Heart right ventricle (tissue), 16 donors: ENCODE measurements around the gene NIPBL. TPM values are rescaled to one million over a fixed set of nuclear protein-coding genes. Genes with fewer than 3 reads are reported as not detected.

ENCODE experiments used
- ATAC-seq, 8 donors: fragments of 200-7000 bp; cut with Tn5 transposase; one replicate each; pipeline ENCODE4 v1.9.1; 2020; ENCODE audit warnings: mild to moderate bottlenecking in 8 of 8, moderate library complexity in 8 of 8, moderate number of reproducible peaks in 1 of 8
- DNase-seq, 2 donors: peaks; one replicate each; pipeline ENCODE4 v3.0.0-alpha.2; 2020
- H3K27ac ChIP-seq, 10 donors: fragments of 200-600 bp; sonication (generic) in 2 of 10; one replicate each; pipeline versions ENCODE4 v1.5.0 to v1.8.0; 2020 to 2022; ENCODE audit warnings: mild to moderate bottlenecking in 3 of 10
- H3K27me3 ChIP-seq, 7 donors: fragments of 200-600 bp; one replicate each; pipeline ENCODE4 v1.8.0; 2021 to 2022; ENCODE audit warnings: mild to moderate bottlenecking in 2 of 7
- H3K36me3 ChIP-seq, 9 donors: fragments of 200-600 bp; sonication (generic) in 1 of 9; one replicate each; pipeline versions ENCODE4 v1.5.0 to v1.8.0; 2020 to 2022; ENCODE audit warnings: mild to moderate bottlenecking in 2 of 9
- H3K4me1 ChIP-seq, 9 donors: fragments of 200-600 bp; sonication (generic) in 1 of 9; one replicate each; pipeline versions ENCODE4 v1.5.0 to v1.8.0; 2020 to 2022; ENCODE audit warnings: mild to moderate bottlenecking in 4 of 9
- H3K4me3 ChIP-seq, 10 donors: fragments of 200-600 bp; sonication (generic) in 2 of 10; one replicate each; pipeline versions ENCODE4 v1.5.0 to v1.8.0; 2020 to 2022; ENCODE audit warnings: mild to moderate bottlenecking in 7 of 10, moderate library complexity in 2 of 10
- H3K9me3 ChIP-seq, 11 donors: fragments of 200-600 bp in 10 of 11; sonication (generic) in 2 of 11; one replicate each; pipeline versions ENCODE4 v1.5.0 to v1.8.0; 2013 to 2022; ENCODE audit warnings: mild to moderate bottlenecking in 2 of 11, control low read depth in 1 of 11, moderate library complexity in 1 of 11
- CTCF ChIP-seq, 9 donors: fragments of 200-600 bp; sonication (generic) in 2 of 9; IDR thresholded peaks; one replicate each; pipeline versions ENCODE4 v1.5.0 to v1.8.0; 2021 to 2022; ENCODE audit warnings: antibody characterized with exemption in 9 of 9, mild to moderate bottlenecking in 5 of 9, moderate library complexity in 1 of 9
- WGBS, 2 donors: extraction: QIAGEN DNeasy Blood & Tissue Kit; methylation state at CpG; one replicate each; pipeline ENCODE4 v1.1.7; 2013; ENCODE audit warnings: inconsistent platforms in 1 of 2; 5-methylcytosine and 5-hydroxymethylcytosine counted together
- intact Hi-C, 10 donors: fragments of 100-400 bp; cut with DNase I; formaldehyde crosslinking; loops; one replicate each; pipeline versions ENCODE4 v1.11.1 to v1.14.2; 2022
- polyA plus RNA-seq, 2 donors: library from polyadenylated mRNA; stranded (reverse); fragments of 200-250 nt; gene quantifications; one replicate each; pipeline ENCODE4 v1.2.3, GENCODE V29; 2013
- total RNA-seq, 10 donors: library from RNA; stranded (reverse); fragmentation: NEBNext Ultra II Directional in 3 of 10; extraction: Animal tissue kit (Norgen Biotek cat#: 25700) in 3 of 10; gene quantifications; one replicate each; pipeline versions ENCODE4 v1.2.1 to v1.2.4, GENCODE V29; 2021 to 2023
- donor health status: Arrhythmogenic right ventricular cardiomyopathy.
- donor health status: ischemic (EF 13 %, LVEDD 7.1; RV severe dilation, severe dysfunction).
- donor health status: healthy with polysubstance abuse.
- donor health status: DM: no; HTN: yes; CAD: no.
- donor health status: DM: no; HTN: no; CAD: no.
- donor health status: ischemic (EF 25% LVEDD 6.9; RV normal size, moderate dysfunction).
- donor health status: ischemic (EF 25% LVEDD 5.7; RV mildly dilated, moderate dysfunction).
- donor health status: healthy.
- donor health status: DM: yes; HTN: yes; CAD: no.
- donor health status: Ischemic cardiomyopathy.
- donor health status: ischemic (EF 35%, LVEDD 5.7; RV mildly dilated, moderate dysfunction).
- donor health status: nonischemic (EF 11% LVEDD 7.7; RV severe dilation, severe dysfunction).
- donor health status: DM: yes; HTN: yes; CAD: no.
- donor health status: PGD.
- donor health status: ischemic (EF 29% LVEDD 5.4; RV normal size, mild dysfunction).
- donor health status: nonischemic (EF 23%, LVEDD 6.1; RV moderate dilation, normal function).

Gene NIPBL
- total and polyA plus RNA-seq, 12 donors: 9.9 to 52.3 (median 43.3) TPM

- Histone ChIP-seq H3K27me3 (no peaks in the 10 kb centered on the region), H3K27ac (no peak overlapping the region), H3K4me1 (peaks cover 0 to 24% (median 12%) of the 10 kb centered on the region in 9 donors), H3K4me3 (no peak overlapping the region), H3K9me3 (no peaks in the 10 kb centered on the region), H3K36me3 (peaks cover 0 to 83% (median 0%) of the 10 kb centered on the region in 9 donors)
- 50 to 66% methylated on average over 2 of the region's 2 CpGs for WGBS, 2 donors
- TF ChIP-seq CTCF (IDR thresholded peaks at IDR 0.05): no peak
- intact Hi-C loops: no loop called here
- DNase-seq: no peak
- peak in 5 of 8 donors; percentile 22 to 74 (median 58) for ATAC-seq
These were observed 82.0 kb downstream of the NIPBL start for GRCh38 chr5:36958612-36959011.

- intact Hi-C loops: no loop called here
- peaks cover 0 to 98% (median 17%) of the 10 kb centered on the region in 9 donors for H3K36me3 ChIP-seq
- no peak for DNase-seq
These were observed 88.6 kb downstream of the NIPBL start for GRCh38 chr5:36965179-36965578.

GRCh38 chr5:36969700-36970395 is 93.3 kb downstream of the NIPBL start:
- peaks cover 0 to 100% (median 23%) of the 10 kb centered on the region in 9 donors for H3K36me3 ChIP-seq

More at GRCh38 chr5:36965179-36965578, 88.6 kb downstream of the NIPBL start:
- Histone ChIP-seq H3K27me3 (no peaks in the 10 kb centered on the region), H3K9me3 (no peaks in the 10 kb centered on the region), H3K4me1 (peaks cover 0 to 2% (median 0%) of the 10 kb centered on the region in 9 donors), H3K4me3 (no peak overlapping the region), H3K27ac (no peak overlapping the region)
- WGBS, 2 donors: 97 to 100% methylated on average over 1 of the region's 1 CpG
- no peak for TF ChIP-seq CTCF (IDR thresholded peaks at IDR 0.05)
- no peak for ATAC-seq

GRCh38 chr5:36978196-36978595 is 101.6 kb downstream of the NIPBL start:
- no peak overlapping the region for H3K4me3 ChIP-seq
- H3K36me3 ChIP-seq: peaks cover 0 to 60% (median 24%) of the 10 kb centered on the region in 9 donors
- TF ChIP-seq CTCF (IDR thresholded peaks at IDR 0.05): no peak
- intact Hi-C loops: no loop called here
- peaks cover 0 to 17% (median 10%) of the 10 kb centered on the region in 11 donors for H3K9me3 ChIP-seq
- no peak for DNase-seq
- no peaks in the 10 kb centered on the region for H3K27me3 ChIP-seq
- H3K27ac ChIP-seq: no peak overlapping the region
- no peak for ATAC-seq
- no peaks in the 10 kb centered on the region for H3K4me1 ChIP-seq

More at GRCh38 chr5:36969700-36970395, 93.3 kb downstream of the NIPBL start:
- ATAC-seq (no peak), DNase-seq (no peak)
- no peak for TF ChIP-seq CTCF (IDR thresholded peaks at IDR 0.05)
- Histone ChIP-seq H3K27me3 (no peaks in the 10 kb centered on the region), H3K9me3 (no peaks in the 10 kb centered on the region), H3K4me1 (peaks cover 0 to 4% (median 0%) of the 10 kb centered on the region in 9 donors), H3K4me3 (no peak overlapping the region), H3K27ac (no peak overlapping the region)
- whole genome bisulfite sequencing, 2 donors: 99 to 100% methylated on average over 2 of the region's 2 CpGs
- intact Hi-C loops: no loop called here
